Effector memory CD4-positive, alpha-beta T cell (primary cell): ENCODE results near the gene CD4.

Experiments
- DNase-seq, 3 donors: peaks; one replicate each; pipeline ENCODE4 v3.0.0-alpha.2; 2020
- H3K27ac ChIP-seq: 2 replicates; pipeline ENCODE4 v1.7.0; 2013; ENCODE audit warnings: mild to moderate bottlenecking, low read length, moderate library complexity; ENCODE audit not compliant: insufficient read depth, poor library complexity, severe bottlenecking
- H3K27me3 ChIP-seq: replicated peaks from 2 replicates; pipeline ENCODE4 v1.7.0; 2013; ENCODE audit warnings: mild to moderate bottlenecking, low read length; ENCODE audit not compliant: insufficient read depth, control insufficient read depth, poor library complexity, severe bottlenecking
- H3K36me3 ChIP-seq: 2 replicates; pipeline ENCODE4 v1.7.0; 2013; ENCODE audit warnings: mild to moderate bottlenecking, low read length, moderate library complexity; ENCODE audit not compliant: control insufficient read depth, insufficient read depth
- H3K4me1 ChIP-seq: 2 replicates; pipeline ENCODE4 v1.7.0; 2013; ENCODE audit warnings: low read length, mild to moderate bottlenecking; ENCODE audit not compliant: control insufficient read depth, insufficient read depth, poor library complexity, severe bottlenecking
- H3K4me3 ChIP-seq: 2 replicates; pipeline ENCODE4 v1.7.0; 2013; ENCODE audit warnings: low read length, low read depth, mild to moderate bottlenecking; ENCODE audit not compliant: insufficient read depth, poor library complexity, severe bottlenecking
- H3K9me3 ChIP-seq: 2 replicates; pipeline ENCODE4 v1.7.0; 2013; ENCODE audit warnings: mild to moderate bottlenecking, low read length, moderate library complexity; ENCODE audit not compliant: control insufficient read depth

The CD4 gene

GRCh38 chr12:6827982-6828780, 38.9 kb downstream of the CD4 start, which contains the start of gene P3H3:
TSS of gene P3H3 (plus strand) at chr12:6828407. CDS start at chr12:6828441, 34 bp downstream.
- H3K4me3 ChIP-seq: peak within 1 kb of the TSS; percentile 67
- H3K27ac ChIP-seq: peak within 1 kb of the TSS; percentile 4
- peaks cover 8% of the 10 kb centered on the region for H3K4me1 ChIP-seq
- peaks cover 7% of the 10 kb centered on the region for H3K27me3 ChIP-seq
- no peak for DNase-seq
- H3K36me3 ChIP-seq: no peaks in the 10 kb centered on the region
- no peaks in the 10 kb centered on the region for H3K9me3 ChIP-seq

- H3K4me1 ChIP-seq: peaks cover 8% of the 10 kb centered on the region
- H3K4me3 ChIP-seq: peak overlapping the region; percentile 67
- H3K27ac ChIP-seq: peak overlapping the region; percentile 4
- peaks cover 7% of the 10 kb centered on the region for H3K27me3 ChIP-seq
- no peak for DNase-seq
- no peaks in the 10 kb centered on the region for H3K36me3 ChIP-seq
- no peaks in the 10 kb centered on the region for H3K9me3 ChIP-seq
Observed at GRCh38 chr12:6828781-6829535, 39.6 kb downstream of the CD4 start.

GRCh38 chr12:6829536-6830220, 40.4 kb downstream of the CD4 start:
- no peak for DNase-seq
- no peak overlapping the region for H3K27ac ChIP-seq
- H3K27me3 ChIP-seq: peaks cover 7% of the 10 kb centered on the region
- no peaks in the 10 kb centered on the region for H3K9me3 ChIP-seq
- H3K4me3 ChIP-seq: peak overlapping the region; percentile 67
- peaks cover 8% of the 10 kb centered on the region for H3K4me1 ChIP-seq
- no peaks in the 10 kb centered on the region for H3K36me3 ChIP-seq

- H3K4me1 ChIP-seq: peaks cover 8% of the 10 kb centered on the region
- H3K4me3 ChIP-seq: no peak overlapping the region
- peaks cover 7% of the 10 kb centered on the region for H3K27me3 ChIP-seq
- H3K27ac ChIP-seq: no peak overlapping the region
- no peak for DNase-seq
- no peaks in the 10 kb centered on the region for H3K9me3 ChIP-seq
- H3K36me3 ChIP-seq: no peaks in the 10 kb centered on the region
Observed at GRCh38 chr12:6830286-6830890, 41.1 kb downstream of the CD4 start.

- Histone ChIP-seq H3K27me3 (peaks cover 7% of the 10 kb centered on the region), H3K36me3 (no peaks in the 10 kb centered on the region), H3K4me3 (no peak overlapping the region), H3K4me1 (peaks cover 8% of the 10 kb centered on the region), H3K27ac (no peak overlapping the region), H3K9me3 (no peaks in the 10 kb centered on the region)
- DNase-seq: no peak
Observed at GRCh38 chr12:6830999-6831398, 41.7 kb downstream of the CD4 start.

- no peaks in the 10 kb centered on the region for H3K9me3 ChIP-seq
- no peak for DNase-seq
- H3K27me3 ChIP-seq: peaks cover 7% of the 10 kb centered on the region
- H3K36me3 ChIP-seq: no peaks in the 10 kb centered on the region
- no peak overlapping the region for H3K4me3 ChIP-seq
- no peak overlapping the region for H3K27ac ChIP-seq
- H3K4me1 ChIP-seq: peaks cover 8% of the 10 kb centered on the region
Observed at GRCh38 chr12:6831450-6831995, 42.2 kb downstream of the CD4 start.

GRCh38 chr12:6832125-6832524, 42.8 kb downstream of the CD4 start:
- Histone ChIP-seq H3K4me3 (no peak overlapping the region), H3K9me3 (no peaks in the 10 kb centered on the region), H3K4me1 (peaks cover 8% of the 10 kb centered on the region), H3K36me3 (no peaks in the 10 kb centered on the region), H3K27ac (no peak overlapping the region), H3K27me3 (peaks cover 5% of the 10 kb centered on the region)
- no peak for DNase-seq

GRCh38 chr12:6833189-6833890, 44.0 kb downstream of the CD4 start:
- no peak for DNase-seq
- H3K4me1 ChIP-seq: peaks cover 8% of the 10 kb centered on the region
- no peaks in the 10 kb centered on the region for H3K9me3 ChIP-seq
- no peak overlapping the region for H3K4me3 ChIP-seq
- H3K27ac ChIP-seq: no peak overlapping the region
- no peaks in the 10 kb centered on the region for H3K36me3 ChIP-seq
- H3K27me3 ChIP-seq: no peaks in the 10 kb centered on the region

- H3K36me3 ChIP-seq: no peaks in the 10 kb centered on the region
- H3K27me3 ChIP-seq: no peaks in the 10 kb centered on the region
- no peaks in the 10 kb centered on the region for H3K9me3 ChIP-seq
- peaks cover 4% of the 10 kb centered on the region for H3K4me1 ChIP-seq
- no peak overlapping the region for H3K4me3 ChIP-seq
- DNase-seq: no peak
- H3K27ac ChIP-seq: no peak overlapping the region
Observed at GRCh38 chr12:6834254-6834653, 44.9 kb downstream of the CD4 start.
